ENCODE results near the gene NFATC3.

Gene NFATC3

GRCh38 chr16:68235887-68236136, 150.6 kb downstream of the NFATC3 start, which contains the start of gene ESRP2:
Gene ESRP2 (minus strand): TSS chr16:68236127. CDS start chr16:68236045, 82 bp downstream.
- Histone ChIP-seq H3K4me1 (ENCODE audit: insufficient read depth, low read length) (peaks cover 12% of the 10 kb centered on the region), H3K36me3 (ENCODE audit: insufficient read depth, low read length) (no peaks in the 10 kb centered on the region), H3K9ac (ENCODE audit: low read length) (no peak within 1 kb of the TSS), H3K9me3 (ENCODE audit: low read length) (no peaks in the 10 kb centered on the region), H3K4me3 (ENCODE audit: low read depth in 1 of 2, low read length in 2 of 2) (peak within 1 kb of the TSS; percentile 61 to 76), H3K27ac (ENCODE audit: low read depth, low read length) (peak within 1 kb of the TSS; percentile 68), H3K27me3 (ENCODE audit: control insufficient read depth in 1 of 2, insufficient read depth in 2 of 2, low read length in 2 of 2) (no peaks in the 10 kb centered on the region)

- Histone ChIP-seq H3K36me3 (ENCODE audit: insufficient read depth, low read length) (no peaks in the 10 kb centered on the region), H3K27me3 (ENCODE audit: control insufficient read depth in 1 of 2, insufficient read depth in 2 of 2, low read length in 2 of 2) (no peaks in the 10 kb centered on the region), H3K4me1 (ENCODE audit: insufficient read depth, low read length) (peaks cover 12% of the 10 kb centered on the region), H3K4me3 (ENCODE audit: low read depth in 1 of 2, low read length in 2 of 2) (peak overlapping the region in 1 of 2 donors; percentile 50), H3K9me3 (ENCODE audit: low read length) (no peaks in the 10 kb centered on the region), H3K9ac (ENCODE audit: low read length) (no peak overlapping the region), H3K27ac (ENCODE audit: low read depth, low read length) (no peak overlapping the region)
Measured at GRCh38 chr16:68236137-68236825, 151.1 kb downstream of the NFATC3 start.

- no peaks in the 10 kb centered on the region for H3K9me3 ChIP-seq (ENCODE audit: low read length)
Measured at GRCh38 chr16:68236826-68237242, 151.7 kb downstream of the NFATC3 start.

GRCh38 chr16:68237243-68238028, 152.3 kb downstream of the NFATC3 start:
- Histone ChIP-seq H3K27ac (ENCODE audit: low read depth, low read length) (peak overlapping the region; percentile 68), H3K9ac (ENCODE audit: low read length) (no peak overlapping the region), H3K4me1 (ENCODE audit: insufficient read depth, low read length) (peaks cover 12% of the 10 kb centered on the region), H3K36me3 (ENCODE audit: insufficient read depth, low read length) (no peaks in the 10 kb centered on the region), H3K9me3 (ENCODE audit: low read length) (no peaks in the 10 kb centered on the region), H3K27me3 (ENCODE audit: control insufficient read depth in 1 of 2, insufficient read depth in 2 of 2, low read length in 2 of 2) (no peaks in the 10 kb centered on the region), H3K4me3 (ENCODE audit: low read depth in 1 of 2, low read length in 2 of 2) (peak overlapping the region; percentile 61 to 76)

More at GRCh38 chr16:68236826-68237242, 151.7 kb downstream of the NFATC3 start:
- peaks cover 12% of the 10 kb centered on the region for H3K4me1 ChIP-seq (ENCODE audit: insufficient read depth, low read length)
- H3K27ac ChIP-seq (ENCODE audit: low read depth, low read length): peak overlapping the region; percentile 68
- H3K27me3 ChIP-seq (ENCODE audit: control insufficient read depth in 1 of 2, insufficient read depth in 2 of 2, low read length in 2 of 2): no peaks in the 10 kb centered on the region
- no peaks in the 10 kb centered on the region for H3K36me3 ChIP-seq (ENCODE audit: insufficient read depth, low read length)
- H3K9ac ChIP-seq (ENCODE audit: low read length): no peak overlapping the region
- H3K4me3 ChIP-seq (ENCODE audit: low read depth in 1 of 2, low read length in 2 of 2): peak overlapping the region; percentile 61 to 76

GRCh38 chr16:68238029-68238345, 152.8 kb downstream of the NFATC3 start:
- Histone ChIP-seq H3K27ac (ENCODE audit: low read depth, low read length) (peak overlapping the region; percentile 68), H3K27me3 (ENCODE audit: control insufficient read depth in 1 of 2, insufficient read depth in 2 of 2, low read length in 2 of 2) (no peaks in the 10 kb centered on the region), H3K9me3 (ENCODE audit: low read length) (no peaks in the 10 kb centered on the region), H3K4me3 (ENCODE audit: low read depth in 1 of 2, low read length in 2 of 2) (peak overlapping the region; percentile 61 to 76), H3K36me3 (ENCODE audit: insufficient read depth, low read length) (no peaks in the 10 kb centered on the region), H3K9ac (ENCODE audit: low read length) (no peak overlapping the region), H3K4me1 (ENCODE audit: insufficient read depth, low read length) (peaks cover 12% of the 10 kb centered on the region)

GRCh38 chr16:68242085-68242484, 156.9 kb downstream of the NFATC3 start:
- Histone ChIP-seq H3K9me3 (ENCODE audit: low read length) (no peaks in the 10 kb centered on the region), H3K27ac (ENCODE audit: low read depth, low read length) (no peak overlapping the region), H3K4me1 (ENCODE audit: insufficient read depth, low read length) (peaks cover 23% of the 10 kb centered on the region), H3K4me3 (ENCODE audit: low read depth in 1 of 2, low read length in 2 of 2) (no peak overlapping the region), H3K27me3 (ENCODE audit: control insufficient read depth in 1 of 2, insufficient read depth in 2 of 2, low read length in 2 of 2) (no peaks in the 10 kb centered on the region), H3K36me3 (ENCODE audit: insufficient read depth, low read length) (no peaks in the 10 kb centered on the region), H3K9ac (ENCODE audit: low read length) (no peak overlapping the region)

GRCh38 chr16:68242926-68243858, 158.0 kb downstream of the NFATC3 start:
- H3K4me1 ChIP-seq (ENCODE audit: insufficient read depth, low read length): peaks cover 27% of the 10 kb centered on the region
- no peaks in the 10 kb centered on the region for H3K9me3 ChIP-seq (ENCODE audit: low read length)
- H3K27ac ChIP-seq (ENCODE audit: low read depth, low read length): no peak overlapping the region
- no peaks in the 10 kb centered on the region for H3K27me3 ChIP-seq (ENCODE audit: control insufficient read depth in 1 of 2, insufficient read depth in 2 of 2, low read length in 2 of 2)
- no peak overlapping the region for H3K4me3 ChIP-seq (ENCODE audit: low read depth in 1 of 2, low read length in 2 of 2)
- no peaks in the 10 kb centered on the region for H3K36me3 ChIP-seq (ENCODE audit: insufficient read depth, low read length)
- no peak overlapping the region for H3K9ac ChIP-seq (ENCODE audit: low read length)

- Histone ChIP-seq H3K4me1 (ENCODE audit: insufficient read depth, low read length) (peaks cover 27% of the 10 kb centered on the region), H3K27me3 (ENCODE audit: control insufficient read depth in 1 of 2, insufficient read depth in 2 of 2, low read length in 2 of 2) (no peaks in the 10 kb centered on the region), H3K9me3 (ENCODE audit: low read length) (no peaks in the 10 kb centered on the region), H3K4me3 (ENCODE audit: low read depth in 1 of 2, low read length in 2 of 2) (peak overlapping the region; percentile 66 to 94), H3K9ac (ENCODE audit: low read length) (peak overlapping the region; percentile 85), H3K27ac (ENCODE audit: low read depth, low read length) (peak overlapping the region; percentile 35), H3K36me3 (ENCODE audit: insufficient read depth, low read length) (peaks cover 10% of the 10 kb centered on the region)
Measured at GRCh38 chr16:68244481-68244902, 159.3 kb downstream of the NFATC3 start.

- Histone ChIP-seq H3K27me3 (ENCODE audit: control insufficient read depth in 1 of 2, insufficient read depth in 2 of 2, low read length in 2 of 2) (no peaks in the 10 kb centered on the region), H3K4me3 (ENCODE audit: low read depth in 1 of 2, low read length in 2 of 2) (peak within 1 kb of the TSS; percentile 66 to 94), H3K27ac (ENCODE audit: low read depth, low read length) (peak within 1 kb of the TSS; percentile 57), H3K36me3 (ENCODE audit: insufficient read depth, low read length) (peaks cover 12% of the 10 kb centered on the region), H3K9ac (ENCODE audit: low read length) (peak within 1 kb of the TSS; percentile 85), H3K9me3 (ENCODE audit: low read length) (no peaks in the 10 kb centered on the region), H3K4me1 (ENCODE audit: insufficient read depth, low read length) (peaks cover 25% of the 10 kb centered on the region)
Measured at GRCh38 chr16:68244903-68245853, 160.0 kb downstream of the NFATC3 start, which contains the start of gene PLA2G15. Gene PLA2G15 (plus strand): TSS chr16:68245373. CDS start chr16:68245427, 54 bp downstream.

- Histone ChIP-seq H3K4me3 (ENCODE audit: low read depth in 1 of 2, low read length in 2 of 2) (peak overlapping the region; percentile 66 to 94), H3K36me3 (ENCODE audit: insufficient read depth, low read length) (peaks cover 21% of the 10 kb centered on the region), H3K4me1 (ENCODE audit: insufficient read depth, low read length) (peaks cover 25% of the 10 kb centered on the region), H3K9me3 (ENCODE audit: low read length) (no peaks in the 10 kb centered on the region), H3K27ac (ENCODE audit: low read depth, low read length) (no peak overlapping the region), H3K27me3 (ENCODE audit: control insufficient read depth in 1 of 2, insufficient read depth in 2 of 2, low read length in 2 of 2) (no peaks in the 10 kb centered on the region), H3K9ac (ENCODE audit: low read length) (peak overlapping the region; percentile 34)
Measured at GRCh38 chr16:68246121-68246520, 161.0 kb downstream of the NFATC3 start.
